HG03060 (cell line): ENCODE data around the gene RCSD1.
A peak's percentile ranks its signal among the peaks of the same experiment; 100 is the strongest.
"Not testable (repeated sequence)": the region's sequence is repeated elsewhere in the genome, so short reads cannot be mapped to it uniquely, and the experiment has no call there.

ENCODE experiments used
- ATAC-seq: cut with Tn5 transposase; IDR thresholded peaks from one replicate; pipeline ENCODE4 v1.9.1; 2021; ENCODE audit warnings: low read depth, moderate number of reproducible peaks; ENCODE audit not compliant: unreplicated experiment

Gene RCSD1

DNA sequence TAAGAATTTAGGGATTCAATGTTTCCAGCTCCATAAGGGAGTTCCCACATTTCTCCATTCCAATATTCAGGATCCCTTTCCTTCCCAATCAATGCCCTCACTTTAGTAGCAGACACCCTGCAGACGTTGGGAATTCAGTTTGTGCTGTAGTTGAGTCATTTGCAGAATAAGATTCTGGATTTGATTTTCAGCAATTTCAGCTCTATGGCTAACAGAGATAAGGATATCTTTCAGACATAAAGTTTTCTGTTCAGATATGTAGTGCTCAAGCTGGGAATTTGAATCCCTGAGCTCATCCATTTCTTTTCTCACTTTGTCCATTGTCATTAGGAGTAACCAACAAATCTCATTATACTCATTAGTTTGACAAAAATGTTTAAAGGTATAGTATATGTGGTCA is 104.8 kb downstream of the RCSD1 start:
- no peak for ATAC-seq

DNA sequence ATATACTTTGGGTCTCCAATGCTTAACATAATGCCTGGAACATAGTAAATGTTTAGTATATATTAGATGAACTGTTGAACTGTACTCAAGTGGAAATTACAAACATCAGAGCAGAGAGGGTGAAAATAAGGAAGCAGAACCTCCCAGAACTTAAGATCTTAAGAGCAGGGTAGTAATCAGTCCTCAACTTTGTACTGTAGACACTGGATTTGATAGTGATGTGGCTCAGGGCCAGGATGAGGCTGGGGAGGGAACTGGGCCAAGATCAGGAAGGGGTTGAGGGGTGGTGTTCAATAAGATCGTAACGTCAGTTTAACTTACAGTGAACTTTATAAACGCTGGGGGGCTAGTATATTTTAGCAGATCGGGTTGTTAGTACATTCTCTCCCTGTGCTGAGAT is 107.1 kb downstream of the RCSD1 start:
- no peak for ATAC-seq

DNA sequence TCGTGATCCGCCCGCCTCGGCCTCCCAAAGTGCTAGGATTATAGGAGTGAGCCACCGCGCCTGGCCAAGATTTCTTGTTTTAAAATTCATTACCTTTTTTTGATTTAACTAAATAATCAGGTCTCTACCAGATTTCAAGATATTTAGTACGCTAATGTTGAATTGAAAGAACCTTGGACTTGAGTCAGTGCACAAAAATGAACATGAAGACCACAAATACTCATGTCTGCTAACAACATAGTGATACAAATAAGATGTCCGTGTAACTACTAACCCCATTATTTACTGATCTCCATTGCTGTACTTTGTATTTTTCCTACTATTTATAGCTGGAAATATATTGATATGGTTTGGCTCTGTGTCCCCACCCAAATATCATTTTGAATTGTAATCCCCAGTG is 108.1 kb downstream of the RCSD1 start:
- ATAC-seq, result no peak

DNA sequence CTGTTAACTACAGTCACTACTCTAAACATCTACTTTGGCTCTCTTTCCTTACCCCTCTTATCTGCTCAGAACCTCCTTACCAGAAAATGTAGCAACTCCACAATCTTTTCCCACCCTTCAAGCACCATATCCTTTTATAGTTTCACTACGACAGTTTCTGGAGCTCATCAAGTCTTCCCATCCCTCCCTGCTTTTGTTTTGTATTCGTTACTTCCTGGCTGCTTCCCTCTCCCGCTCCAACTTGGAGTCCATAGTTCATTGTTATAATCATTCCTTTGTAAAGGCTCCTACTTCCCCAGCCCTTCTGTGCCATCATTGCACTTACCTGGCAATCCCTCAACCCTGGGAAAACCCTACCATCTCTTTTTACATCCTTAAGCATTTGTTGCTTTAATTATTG is 109.7 kb downstream of the RCSD1 start:
- ATAC-seq, result no peak

DNA sequence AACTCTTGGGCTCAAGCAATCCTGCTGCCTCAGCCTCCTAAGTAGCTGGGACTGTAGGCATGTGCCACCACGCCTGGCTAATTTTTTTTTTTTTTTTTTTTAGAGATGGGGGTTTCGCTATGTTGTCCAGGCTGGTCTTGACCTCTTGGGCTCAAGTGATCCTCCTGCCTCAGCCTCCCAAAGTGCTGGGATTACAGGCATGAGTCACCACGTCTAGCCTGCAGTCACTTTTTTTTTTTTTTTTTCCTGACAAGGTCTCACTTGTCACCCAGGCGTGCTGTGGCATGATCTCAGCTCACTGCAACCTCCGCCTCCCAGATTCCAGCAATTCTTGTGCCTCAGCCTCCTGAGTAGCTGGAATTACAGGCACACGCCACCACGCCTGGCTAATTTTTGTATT is 111.1 kb downstream of the RCSD1 start:
- ATAC-seq, result not testable (repeated sequence)

DNA sequence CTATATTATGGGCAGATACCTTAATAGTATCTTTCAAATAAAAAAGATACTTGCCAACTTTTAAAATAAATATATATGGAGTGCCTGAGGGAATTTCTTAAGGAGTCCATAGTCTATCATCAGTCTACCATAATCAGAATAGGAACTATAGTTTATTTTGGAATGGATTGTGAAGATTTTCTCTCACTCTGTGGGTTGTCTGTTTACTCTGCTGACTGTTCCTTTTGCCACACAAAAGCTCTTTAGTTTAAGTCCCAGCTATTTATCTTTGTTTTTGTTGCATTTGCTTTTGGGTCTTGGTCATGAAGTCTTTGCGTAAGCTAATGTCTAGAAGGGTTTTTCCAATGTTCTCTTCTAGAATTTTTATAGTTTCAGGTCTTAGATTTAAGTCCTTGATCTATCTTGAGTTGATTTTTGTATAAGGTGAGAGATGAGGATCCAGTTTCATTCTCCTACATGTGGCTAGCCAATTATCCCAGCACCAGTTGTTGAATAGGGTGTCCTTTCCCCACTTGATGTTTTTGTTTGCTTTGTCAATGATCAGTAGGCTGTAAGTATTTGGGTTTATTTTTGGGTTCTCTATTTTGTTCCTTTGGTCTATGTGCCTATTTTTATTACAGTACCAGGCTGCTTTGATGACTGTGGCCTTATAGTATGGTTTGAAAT is 112.5 kb downstream of the RCSD1 start:
- not testable (repeated sequence) for ATAC-seq

DNA sequence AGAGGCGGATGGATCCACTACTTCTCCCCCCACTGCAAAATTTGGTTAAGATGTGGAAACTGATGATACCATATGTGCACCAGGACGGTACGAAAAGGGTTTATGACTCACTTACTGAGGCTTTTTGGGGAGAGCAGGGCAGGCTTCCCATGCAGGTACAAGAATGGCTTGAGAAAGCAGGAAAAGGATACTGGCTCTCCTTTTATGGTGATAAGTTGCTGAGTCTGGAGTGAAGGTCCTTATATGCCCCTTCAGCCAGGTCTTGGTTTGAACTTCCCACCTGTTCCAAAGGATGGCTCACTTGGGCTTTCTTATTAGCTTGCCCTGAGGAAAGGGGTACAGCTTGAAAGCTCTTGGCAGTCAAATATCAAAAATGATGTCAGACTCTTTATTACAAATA is 114.9 kb downstream of the RCSD1 start:
- ATAC-seq, result no peak

DNA sequence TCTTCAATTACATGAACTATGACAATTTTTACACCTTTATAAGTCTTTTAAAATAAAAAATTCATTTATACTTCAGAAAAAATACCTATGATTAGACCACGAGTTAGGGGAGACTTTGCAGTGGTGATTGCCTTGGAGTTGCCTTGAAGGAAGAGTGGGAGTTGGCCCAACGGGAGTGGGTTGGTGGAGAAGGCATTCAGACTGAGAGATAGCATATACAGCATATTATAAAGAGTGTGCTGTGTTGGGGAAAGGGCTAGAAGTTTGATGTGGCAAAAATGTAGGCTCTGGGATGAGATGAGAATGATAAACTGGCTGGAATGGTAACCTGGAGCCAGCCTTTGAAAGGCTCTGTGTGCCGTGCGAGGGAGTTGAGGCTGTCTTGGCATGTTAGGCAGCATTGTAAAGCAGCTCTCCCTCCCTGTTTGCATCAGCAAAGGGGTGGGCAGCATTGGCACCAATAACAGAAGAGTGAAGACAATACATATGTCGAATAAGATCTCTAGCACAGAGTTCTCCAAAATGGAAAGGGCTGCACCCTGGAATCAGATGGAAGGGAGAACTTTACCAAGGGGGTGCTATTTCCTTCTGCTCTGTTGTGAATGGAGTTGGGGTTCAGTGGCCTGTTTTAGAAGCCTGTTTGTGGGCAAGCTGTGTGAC is 116.1 kb downstream of the RCSD1 start:
- ATAC-seq, result no peak

DNA sequence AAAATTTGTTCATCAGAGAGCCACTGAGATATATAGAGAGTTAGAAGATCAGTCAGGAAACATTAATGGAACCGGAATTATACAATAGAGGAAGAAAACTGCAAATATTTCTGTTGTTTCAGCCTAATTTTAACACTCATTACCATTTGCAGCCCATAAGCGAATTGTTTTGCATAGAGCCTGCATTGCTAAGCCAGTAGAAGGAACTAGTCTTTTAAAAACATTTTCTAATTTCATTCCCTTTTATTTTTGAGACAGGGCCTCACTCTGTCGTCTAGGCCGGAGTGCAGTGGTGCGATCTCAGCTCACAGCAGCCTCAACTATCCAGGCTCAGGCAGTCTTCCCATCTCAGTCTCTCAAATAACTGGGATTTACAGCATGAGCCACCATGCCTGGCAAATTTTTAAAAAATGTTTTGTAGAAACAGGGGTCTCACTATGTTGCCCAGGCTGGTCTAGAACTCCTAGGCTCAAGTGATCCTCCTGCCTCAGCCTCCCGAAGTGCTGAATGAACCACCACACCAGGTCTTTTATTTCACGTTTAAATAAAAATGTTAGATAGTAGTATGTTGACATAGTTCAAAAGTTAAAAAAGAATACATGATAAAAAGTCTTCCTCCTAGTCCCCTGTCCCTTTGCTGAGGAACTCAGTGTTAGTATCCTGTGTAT is 117.1 kb downstream of the RCSD1 start:
- ATAC-seq, result no peak

DNA sequence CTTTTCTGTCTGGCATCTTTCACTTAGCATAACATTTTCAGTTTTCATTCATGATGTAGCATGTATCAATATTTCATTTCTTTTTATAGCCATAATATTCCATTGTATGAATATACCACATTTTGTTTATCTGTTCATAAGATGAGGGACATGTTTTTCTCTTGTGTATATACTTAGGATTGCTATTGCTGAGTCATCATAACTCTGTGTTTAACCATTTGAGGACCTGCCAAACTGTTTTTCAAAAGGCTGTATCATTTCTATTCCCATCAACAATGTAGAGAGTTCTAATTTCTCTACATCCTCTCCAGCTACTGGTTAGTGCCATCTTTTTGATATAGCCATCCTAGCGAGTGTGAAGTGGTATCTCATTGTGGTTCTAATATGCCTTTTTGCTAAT is 118.0 kb downstream of the RCSD1 start:
- ATAC-seq, result no peak

DNA sequence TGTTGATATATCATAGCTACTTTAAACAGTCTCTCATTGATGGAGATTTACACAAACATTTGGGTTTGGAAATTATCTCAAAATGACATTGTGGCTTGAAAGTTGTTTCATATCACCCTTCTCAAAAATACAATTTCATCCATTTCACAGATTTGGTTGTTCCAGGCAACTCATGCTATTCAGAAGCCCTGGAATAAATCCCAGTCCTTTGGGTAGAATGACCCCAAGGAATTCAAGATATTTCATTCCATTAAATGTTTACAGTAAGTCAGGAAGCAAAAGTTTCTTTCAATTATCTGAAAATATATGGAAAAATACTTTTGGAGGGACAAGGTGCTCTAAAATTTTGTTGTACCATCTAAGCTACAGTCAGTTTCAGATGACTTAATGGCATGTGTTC is 118.9 kb downstream of the RCSD1 start:
- ATAC-seq, result no peak

DNA sequence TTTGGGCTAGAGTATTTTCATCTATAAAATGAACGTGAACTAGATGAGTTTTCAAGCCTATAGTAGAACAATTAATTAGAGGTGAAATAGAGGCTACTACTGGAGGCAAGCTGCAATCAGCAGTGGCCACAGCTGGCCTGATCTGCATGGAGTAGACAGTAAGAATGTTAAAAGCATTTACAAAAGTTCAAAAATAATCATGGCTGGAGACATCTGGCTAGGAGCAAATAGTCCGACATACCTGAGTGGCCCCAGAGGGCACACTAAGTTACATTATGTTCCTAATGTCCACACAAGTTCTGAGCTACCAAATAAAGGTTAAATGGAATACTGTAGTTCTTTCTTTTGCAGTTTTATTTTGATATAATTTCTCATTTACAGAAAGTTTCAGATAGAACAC is 119.7 kb downstream of the RCSD1 start:
- no peak for ATAC-seq

DNA sequence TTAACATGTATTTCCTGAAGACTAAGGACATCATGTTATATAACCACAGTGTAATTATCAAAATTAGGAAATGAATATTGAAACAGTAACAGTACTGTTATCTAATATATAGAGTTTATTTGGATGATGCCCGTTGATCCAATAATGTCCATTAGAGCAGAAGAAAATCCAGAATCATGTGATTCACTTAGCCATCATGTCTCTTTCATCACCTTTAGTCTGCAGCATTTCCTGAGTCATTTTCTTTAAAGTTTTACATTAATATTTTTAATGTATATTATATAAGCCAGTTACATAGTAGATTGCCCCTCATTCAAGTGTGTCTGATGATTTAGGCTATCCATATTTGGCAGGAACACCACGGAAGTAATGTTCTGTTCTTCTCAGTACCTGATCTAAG is 120.6 kb downstream of the RCSD1 start:
- ATAC-seq, result no peak

DNA sequence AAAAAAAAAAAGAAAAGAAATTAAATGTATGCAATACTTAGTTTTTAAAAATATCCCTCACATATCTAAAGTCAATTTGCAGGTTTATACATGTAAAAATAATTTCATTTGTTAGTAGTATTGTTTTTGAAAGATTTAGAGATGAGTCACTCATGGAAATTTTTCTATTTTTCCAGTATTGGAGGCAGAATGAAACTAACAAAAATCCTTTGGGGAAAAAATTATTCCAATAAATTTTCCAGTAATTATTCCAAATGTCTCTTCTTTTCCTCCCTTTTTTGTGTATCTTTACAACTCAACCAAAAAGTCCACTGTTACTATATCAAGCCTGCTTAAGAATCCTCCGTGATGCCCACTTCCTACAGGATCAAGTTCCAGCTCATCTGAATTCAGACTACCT is 121.6 kb downstream of the RCSD1 start:
- ATAC-seq, result no peak

DNA sequence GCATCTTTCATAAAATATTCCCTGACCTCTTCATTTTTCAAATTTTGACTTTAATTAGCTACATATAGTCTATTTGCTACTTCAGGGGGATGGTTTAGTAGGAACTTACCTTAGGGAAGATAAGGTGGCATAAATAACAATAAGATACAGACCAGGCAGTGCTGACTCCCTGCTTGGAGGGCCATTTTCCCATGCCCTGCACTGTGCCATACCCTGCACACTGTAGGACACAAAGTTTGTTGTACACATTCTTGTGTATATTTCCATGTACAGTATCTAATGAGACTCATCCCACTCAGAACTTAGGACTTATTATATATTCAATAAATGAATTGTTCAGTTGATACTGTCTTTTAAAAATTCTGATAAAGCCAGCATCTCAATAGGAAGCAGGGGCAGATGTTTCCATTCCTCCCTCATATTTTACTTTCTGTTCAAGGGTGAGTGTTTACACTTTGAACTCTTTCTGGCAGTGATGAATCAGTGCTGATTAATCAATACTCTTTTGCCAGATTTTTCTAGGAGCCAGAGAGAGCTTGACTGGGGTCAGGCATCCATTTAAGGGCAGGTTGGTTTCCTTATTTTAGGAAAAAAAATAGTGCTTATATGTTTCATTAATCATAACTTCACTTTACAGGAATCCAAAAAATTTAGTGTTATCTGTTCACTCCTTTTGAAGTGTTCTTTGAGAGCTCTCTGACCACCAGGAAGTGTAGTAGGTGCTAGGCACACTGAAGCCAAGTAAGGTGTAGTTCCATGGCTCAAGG is 122.4 kb downstream of the RCSD1 start:
- ATAC-seq, result peak; percentile 7

DNA sequence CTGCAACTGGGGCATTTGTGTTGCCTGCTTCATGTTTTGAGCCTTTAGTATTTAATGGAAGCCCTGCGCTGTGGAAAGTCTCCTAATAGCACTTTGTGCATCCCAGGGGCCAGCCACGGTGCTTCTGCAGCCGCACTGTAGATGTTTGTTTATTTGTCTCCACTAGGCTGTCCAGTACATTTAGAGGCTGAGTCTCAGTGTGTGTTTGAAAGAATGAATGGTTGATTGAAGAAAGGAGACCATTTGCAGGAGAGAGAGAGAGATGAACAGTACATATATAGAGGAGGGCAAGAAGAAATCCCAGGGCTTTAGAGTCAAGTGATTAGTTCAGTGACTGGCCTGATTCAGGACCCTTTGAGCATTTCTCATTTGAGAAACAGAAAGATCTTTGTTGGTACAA is 125.6 kb downstream of the RCSD1 start:
- ATAC-seq, result no peak
